ENCODE measurements around the gene OCRL. TPM values are rescaled to one million over a fixed set of nuclear protein-coding genes. Genes with fewer than 3 reads are reported as not detected.

OCRL gene
- total RNA-seq, 4 donors from 2014 or later = 7.2 to 34.7 (median 17.4) TPM

- H3K36me3 ChIP-seq = no peaks in the 10 kb centered on the region
- intact Hi-C loops (cut with DNase I; ENCODE audit: low total_unique reads) = loop anchor here (10.0 kb wide), 1 partner anchor 124 kb away; no protein-coding TSS in a partner anchor
- no peaks in the 10 kb centered on the region for H3K4me1 ChIP-seq
- DNase-seq = no peak
- no peaks in the 10 kb centered on the region for H3K9me3 ChIP-seq
- H3K27me3 ChIP-seq = no peaks in the 10 kb centered on the region
- peak; percentile 43 to 55 (median 52) for TF ChIP-seq CTCF (IDR thresholded peaks at IDR 0.05)
- TF ChIP-seq POLR2A (IDR thresholded peaks at IDR 0.05) = no peak
- peak overlapping the region; percentile 55 to 58 for H3K27ac ChIP-seq
- no peak overlapping the region for H3K4me3 ChIP-seq
These were observed 60.9 kb downstream of the OCRL start for GRCh38 chrX:129600981-129601424.

- no peaks in the 10 kb centered on the region for H3K27me3 ChIP-seq
- peak; percentile 57 to 72 for DNase-seq
- TF ChIP-seq POLR2A (IDR thresholded peaks at IDR 0.05) (no peak), CTCF (IDR thresholded peaks at IDR 0.05) (peak; percentile 67 to 83 (median 78))
- no peaks in the 10 kb centered on the region for H3K9me3 ChIP-seq
- H3K4me1 ChIP-seq = no peaks in the 10 kb centered on the region
- no peaks in the 10 kb centered on the region for H3K36me3 ChIP-seq
- intact Hi-C loops (cut with DNase I; ENCODE audit: low total_unique reads) = loop anchor here (10.0 kb wide), 1 partner anchor 118 kb away; no protein-coding TSS in a partner anchor
- no peak overlapping the region for H3K27ac ChIP-seq
- no peak overlapping the region for H3K4me3 ChIP-seq
These were observed 66.9 kb downstream of the OCRL start for GRCh38 chrX:129606918-129607317.

DNA sequence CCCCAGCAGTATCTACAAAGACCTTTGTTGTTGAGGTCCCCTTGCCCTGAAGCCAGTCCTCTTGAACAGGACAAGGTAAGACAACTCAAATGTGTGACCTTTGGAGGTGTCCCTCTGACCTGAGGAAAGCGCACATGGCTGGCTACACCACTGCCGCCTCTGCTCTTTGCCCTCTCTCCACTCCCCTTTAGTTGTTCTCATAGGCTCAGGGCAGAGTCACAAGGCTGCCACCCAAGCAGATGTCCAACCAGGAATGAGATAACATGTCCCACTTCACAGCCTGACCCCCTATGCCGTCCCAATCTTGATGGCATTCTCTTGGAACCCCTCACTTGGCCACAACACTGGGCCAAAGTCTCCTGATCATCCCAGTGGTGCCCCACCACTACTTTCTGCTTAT lies 68.4 kb downstream of the OCRL start:
- Histone ChIP-seq H3K4me1 (no peaks in the 10 kb centered on the region), H3K27me3 (no peaks in the 10 kb centered on the region), H3K36me3 (no peaks in the 10 kb centered on the region), H3K9me3 (no peaks in the 10 kb centered on the region), H3K4me3 (no peak overlapping the region), H3K27ac (no peak overlapping the region)
- intact Hi-C loops (cut with DNase I; ENCODE audit: low total_unique reads) = loop anchor here (10.0 kb wide), 1 partner anchor 116 kb away; no protein-coding TSS in a partner anchor
- TF ChIP-seq POLR2A (IDR thresholded peaks at IDR 0.05) (no peak), CTCF (IDR thresholded peaks at IDR 0.05) (no peak)
- DNase-seq = no peak

- intact Hi-C loops (cut with DNase I; ENCODE audit: low total_unique reads) = loop anchor here (10.0 kb wide), 1 partner anchor 115 kb away; no protein-coding TSS in a partner anchor
- Histone ChIP-seq H3K9me3 (no peaks in the 10 kb centered on the region), H3K4me1 (no peaks in the 10 kb centered on the region), H3K27me3 (no peaks in the 10 kb centered on the region), H3K36me3 (no peaks in the 10 kb centered on the region), H3K27ac (no peak overlapping the region), H3K4me3 (no peak overlapping the region)
- TF ChIP-seq POLR2A (IDR thresholded peaks at IDR 0.05) (no peak), CTCF (IDR thresholded peaks at IDR 0.05) (no peak)
- no peak for DNase-seq
These were observed 69.3 kb downstream of the OCRL start for GRCh38 chrX:129609395-129609794.

DNA sequence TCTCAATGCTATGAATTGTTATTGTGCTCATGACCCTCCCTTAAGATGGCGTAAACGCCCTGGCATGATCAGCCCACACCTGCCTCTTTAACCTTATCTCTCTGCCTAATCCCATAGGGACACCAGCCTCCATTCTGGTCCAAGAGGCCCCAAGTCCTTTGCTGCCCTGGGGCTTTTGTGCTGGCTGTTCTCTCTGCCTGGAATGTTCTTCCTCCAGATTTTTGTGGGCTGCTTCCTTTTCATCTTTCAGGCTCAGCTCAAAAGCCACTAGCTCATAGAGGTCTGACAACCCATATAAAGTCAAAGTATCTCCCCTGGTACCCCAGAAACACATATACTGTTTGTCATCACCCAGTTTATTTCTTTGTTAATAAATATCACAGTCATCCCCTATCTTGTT lies 72.3 kb downstream of the OCRL start:
- DNase-seq = no peak
- intact Hi-C loops (cut with DNase I; ENCODE audit: low total_unique reads) = no loop called here
- Histone ChIP-seq H3K36me3 (no peaks in the 10 kb centered on the region), H3K27me3 (no peaks in the 10 kb centered on the region), H3K4me1 (no peaks in the 10 kb centered on the region), H3K4me3 (no peak overlapping the region), H3K9me3 (no peaks in the 10 kb centered on the region), H3K27ac (no peak overlapping the region)
- TF ChIP-seq CTCF (IDR thresholded peaks at IDR 0.05) = no peak
- TF ChIP-seq POLR2A (IDR thresholded peaks at IDR 0.05) = no peak

All from uterus (tissue), 4 donors.